IMR-90 (cell line): Measurements from ENCODE around the gene QDPR. TPM values are rescaled to one million over a fixed set of nuclear protein-coding genes. Genes with fewer than 3 reads are reported as not detected.

Source experiments
- ATAC-seq: fragments of 200-7000 bp; cut with Tn5 transposase; 2 replicates; pipeline ENCODE4 v1.9.1; 2020; ENCODE audit warnings: low read depth, mild to moderate bottlenecking, moderate library complexity
- BruUV-seq: library from RNA; stranded (reverse); fragments of 400-500 nt; replicated peaks from 2 replicates; lab custom pipeline; 2021; lab: Mats Ljungman, UMichigan
- CTCF ChIA-PET: fragments of 300-600 bp; formaldehyde crosslinking; extraction: SDS; loops from one replicate; lab custom pipeline; 2021; ENCODE audit warnings: antibody characterized with exemption; lab: Yijun Ruan, JAX
- POLR2A ChIA-PET: fragments of 300-600 bp; sonication (Branson Sonifier 250); formaldehyde crosslinking; loops from one replicate; lab custom pipeline; 2022; ENCODE audit warnings: antibody characterized with exemption; ENCODE audit not compliant: unreplicated experiment; lab: Charles Lee
- DNase-seq: peaks from one replicate; pipeline ENCODE4 v3.0.0; 2013
- H2AFZ ChIP-seq: replicated peaks from 2 replicates; pipeline ENCODE3; 2013; ENCODE audit warnings: low read length, mild to moderate bottlenecking; ENCODE audit not compliant: poor library complexity
- H2AK5ac ChIP-seq: 2 replicates; pipeline ENCODE4 v1.6.1; 2013; ENCODE audit warnings: low read depth, low read length, inconsistent platforms
- H2AK9ac ChIP-seq: replicated peaks from 2 replicates; pipeline ENCODE3; 2013; ENCODE audit warnings: mild to moderate bottlenecking, low read depth, low read length, moderate library complexity; ENCODE audit not compliant: poor library complexity
- H2BK120ac ChIP-seq: 2 replicates; pipeline ENCODE4 v1.6.1; 2013; ENCODE audit warnings: low read depth, low read length, inconsistent platforms
- H2BK15ac ChIP-seq: 3 replicates; pipeline ENCODE4 v1.6.1; 2013; ENCODE audit warnings: low read depth, low read length, inconsistent platforms
- H2BK20ac ChIP-seq: 2 replicates; pipeline ENCODE4 v1.6.1; 2013; ENCODE audit warnings: low read depth, mild to moderate bottlenecking, inconsistent platforms, low read length, moderate library complexity
- H2BK5ac ChIP-seq: 2 replicates; pipeline ENCODE4 v1.6.1; 2013; ENCODE audit warnings: mild to moderate bottlenecking, low read depth, low read length, inconsistent platforms; ENCODE audit not compliant: poor library complexity, severe bottlenecking
- H3K14ac ChIP-seq: replicated peaks from 2 replicates; pipeline ENCODE4 v1.6.1; 2013; ENCODE audit warnings: low read depth, low read length, inconsistent platforms
- H3K18ac ChIP-seq: 2 replicates; pipeline ENCODE4 v1.6.1; 2013; ENCODE audit warnings: low read depth, low read length, control low read depth
- H3K23ac ChIP-seq: 2 replicates; pipeline ENCODE4 v1.6.1; 2013; ENCODE audit warnings: low read depth, low read length, inconsistent platforms
- H3K27ac ChIP-seq: 2 replicates; pipeline ENCODE4 v1.5.1; 2013; ENCODE audit warnings: mild to moderate bottlenecking, control low read depth, low read length; ENCODE audit not compliant: insufficient read depth
- H3K27me3 ChIP-seq: 2 replicates; pipeline ENCODE4 v1.6.1; 2013; ENCODE audit warnings: low read length; ENCODE audit not compliant: control insufficient read depth, insufficient read depth
- H3K36me3 ChIP-seq: 2 replicates; pipeline ENCODE4 v1.6.1; 2013; ENCODE audit warnings: low read length, mixed read lengths; ENCODE audit not compliant: control insufficient read depth, insufficient read depth
- H3K4ac ChIP-seq: 2 replicates; pipeline ENCODE4 v1.6.1; 2013; ENCODE audit warnings: low read depth, low read length, inconsistent platforms
- H3K4me1 ChIP-seq: 2 replicates; pipeline ENCODE4 v1.6.1; 2013; ENCODE audit warnings: low read length, mixed read lengths; ENCODE audit not compliant: control insufficient read depth, insufficient read depth
- H3K4me2 ChIP-seq: 2 replicates; pipeline ENCODE4 v1.6.1; 2013; ENCODE audit warnings: low read depth, mild to moderate bottlenecking, control low read depth, low read length, moderate library complexity
- H3K4me3 ChIP-seq: 2 replicates; pipeline ENCODE4 v1.5.1; 2013; ENCODE audit warnings: low read depth, mild to moderate bottlenecking, control low read depth, low read length, moderate library complexity; ENCODE audit not compliant: insufficient read depth
- H3K56ac ChIP-seq: 2 replicates; pipeline ENCODE4 v1.6.1; 2013; ENCODE audit warnings: low read length, inconsistent platforms; ENCODE audit not compliant: insufficient read depth; ENCODE audit errors: extremely low read depth
- H3K79me1 ChIP-seq, 2 experiments: 2 replicates each; pipeline ENCODE4 v1.6.1; 2013; ENCODE audit warnings: low read length in 2 of 2, inconsistent platforms in 1 of 2, low read depth in 1 of 2
- H3K9ac ChIP-seq: 2 replicates; pipeline ENCODE4 v1.6.1; 2013; ENCODE audit warnings: low read depth, low read length, control low read depth
- H3K9me1 ChIP-seq: 2 replicates; pipeline ENCODE4 v1.6.1; 2013; ENCODE audit warnings: low read length, inconsistent platforms; ENCODE audit not compliant: insufficient read depth
- H3K9me3 ChIP-seq: 2 replicates; pipeline ENCODE4 v1.6.1; 2013; ENCODE audit warnings: low read length; ENCODE audit not compliant: control insufficient read depth, insufficient read depth
- H4K20me1 ChIP-seq: 2 replicates; pipeline ENCODE4 v1.6.1; 2013; ENCODE audit warnings: low read length, inconsistent platforms; ENCODE audit not compliant: insufficient read depth
- H4K5ac ChIP-seq: 2 replicates; pipeline ENCODE4 v1.6.1; 2013; ENCODE audit warnings: mild to moderate bottlenecking, low read depth, low read length, control low read depth
- H4K8ac ChIP-seq, 2 experiments: 2 replicates each; pipeline ENCODE4 v1.6.1; 2013; ENCODE audit warnings: low read depth in 2 of 2, low read length in 2 of 2, control low read depth in 1 of 2, inconsistent platforms in 1 of 2
- H4K91ac ChIP-seq: 2 replicates; pipeline ENCODE4 v1.6.1; 2013; ENCODE audit warnings: low read depth, low read length, inconsistent platforms; ENCODE audit not compliant: insufficient read depth
- BHLHE40 ChIP-seq: fragments of 150-350 bp; IDR thresholded peaks from 2 replicates; pipeline ENCODE4 v1.6.1; 2016; ENCODE audit warnings: mild to moderate bottlenecking, low read depth, low read length
- CEBPB ChIP-seq: IDR thresholded peaks from 2 replicates; pipeline ENCODE4 v1.6.1; 2012; ENCODE audit warnings: low read depth, low read length, improper control_type of control experiment
- CHD1 ChIP-seq: IDR thresholded peaks from 2 replicates; pipeline ENCODE4 v1.6.1; 2012; ENCODE audit warnings: low read depth, low read length, improper control_type of control experiment
- FOS ChIP-seq: fragments of 150-350 bp; IDR thresholded peaks from 2 replicates; pipeline ENCODE4 v1.6.1; 2016; ENCODE audit warnings: low read depth, low read length
- NFE2L2 ChIP-seq: fragments of 150-350 bp; IDR thresholded peaks from 2 replicates; pipeline ENCODE4 v1.6.1; 2016; ENCODE audit warnings: low read depth, mild to moderate bottlenecking, low read length
- RCOR1 ChIP-seq: IDR thresholded peaks from 2 replicates; pipeline ENCODE4 v1.6.1; 2012; ENCODE audit warnings: mild to moderate bottlenecking, low read length, improper control_type of control experiment; ENCODE audit not compliant: insufficient replicate concordance
- SMC3 ChIP-seq: fragments of 150-350 bp; IDR thresholded peaks from 2 replicates; pipeline ENCODE4 v1.6.1; 2016; ENCODE audit warnings: low read depth, mild to moderate bottlenecking, antibody characterized with exemption, low read length, moderate library complexity
- WGBS, 2 experiments: methylation state at CpG; one replicate each; pipeline versions ENCODE4 v1.1.5 to v1.1.7; 2013; ENCODE audit warnings: missing lambda C conversion rate in 2 of 2; ENCODE audit not compliant: insufficient read length in 1 of 2; ENCODE audit errors: extremely low coverage in 2 of 2; 5-methylcytosine and 5-hydroxymethylcytosine counted together
- dilution Hi-C: fragments of 300-500 bp; cut with HindIII; formaldehyde crosslinking; loops from one replicate; pipeline ENCODE4 v1.14.3; 2018; ENCODE audit warnings: low sequenced_read_pairs; ENCODE audit not compliant: unreplicated experiment
- in situ Hi-C: fragments of 300-500 bp; cut with MboI; formaldehyde crosslinking; loops from 3 replicates; pipeline ENCODE4 v1.14.3; 2019; ENCODE audit warnings: low sequenced_read_pairs, inconsistent platforms, mixed read lengths
- intact Hi-C: fragments of 100-400 bp; cut with micrococcal nuclease; formaldehyde crosslinking; loops from 2 replicates; pipeline ENCODE4 v1.10.0; 2022
- polyA plus RNA-seq, 3 experiments: library from polyadenylated mRNA; depleted of rRNA; stranded (reverse); fragments of >200 nt; gene quantifications; 2 replicates each; pipeline ENCODE4 v1.2.3, GENCODE V29; 2012; ENCODE audit warnings: low replicate concordance in 1 of 3
- total RNA-seq: library from RNA; depleted of rRNA; stranded (reverse); fragments of >200 nt; gene quantifications from 2 replicates; pipeline ENCODE4 v1.2.3, GENCODE V29; 2012
- TF ChIP-seq, protein P1 (sequence below): conservative IDR thresholded peaks from 2 replicates; pipeline ENCODE4 v1.5.1; 2012; ENCODE audit warnings: mild to moderate bottlenecking, low read depth, low read length, improper control_type of control experiment

The QDPR gene
- total and polyA plus RNA-seq, 2 of the 4 experiments (the other 2 are of a cell fraction), result 10.4 to 31.1 TPM

DNA sequence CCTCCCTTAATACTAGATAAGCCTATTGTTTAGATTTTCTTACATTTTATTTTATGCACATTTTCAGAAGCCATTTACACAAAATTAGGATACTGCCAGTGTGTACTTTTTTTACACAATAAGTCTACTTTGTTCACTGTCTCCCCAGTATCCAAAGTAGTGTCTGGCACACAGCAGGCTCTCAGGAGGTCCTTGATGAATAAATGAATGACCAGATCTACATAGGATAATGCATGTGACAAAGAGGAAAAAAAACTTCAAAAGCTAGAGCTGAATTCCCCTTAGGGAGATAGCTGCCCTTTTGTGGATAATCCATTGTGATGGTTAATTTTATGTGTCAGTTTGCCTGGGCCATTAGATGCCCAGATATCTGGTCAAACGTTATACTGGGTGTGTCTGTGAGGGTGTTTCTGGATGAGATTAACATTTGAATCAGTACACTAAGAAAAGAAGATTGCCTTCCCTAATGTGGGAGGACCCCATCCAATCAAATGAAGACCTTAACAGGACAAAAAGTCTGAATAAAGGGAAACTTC is 61.6 kb downstream of the QDPR start:
- no peak for DNase-seq
- Histone ChIP-seq H3K4me2 (no peak overlapping the region), H4K8ac (no peak overlapping the region), H3K9me1 (no peaks in the 10 kb centered on the region), H4K5ac (no peak overlapping the region), H3K14ac (no peak overlapping the region), H3K23ac (no peak overlapping the region), H3K4ac (no peak overlapping the region), H3K36me3 (no peaks in the 10 kb centered on the region), H2AK9ac (no peak overlapping the region), H3K27me3 (peaks cover 2% of the 10 kb centered on the region; the same call in 1 of the 2 replicates), H2BK5ac (no peak overlapping the region), H3K9ac (no peak overlapping the region), H2BK120ac (no peak overlapping the region), H2BK15ac (no peak overlapping the region), H2BK20ac (no peak overlapping the region), H3K4me3 (no peak overlapping the region), H2AFZ (no peak overlapping the region), H3K27ac (no peak overlapping the region), H3K18ac (no peak overlapping the region), H3K79me1 (no peaks in the 10 kb centered on the region), H4K20me1 (no peaks in the 10 kb centered on the region), H3K4me1 (0 out of 2 replicates have a peak, but pooled peaks cover 3% of the 10 kb centered on the region), H3K9me3 (no peaks in the 10 kb centered on the region; the same call in 1 of the 2 replicates), H3K56ac (no peak overlapping the region), H4K91ac (no peak overlapping the region), H2AK5ac (no peak overlapping the region)
- POLR2A ChIA-PET, result no interaction called here
- in situ Hi-C loops (loop anchor here (25.0 kb wide), 1 partner anchor 663 kb away; no protein-coding TSS in a partner anchor), intact Hi-C loops (no loop called here), dilution Hi-C loops (no loop called here)
- CTCF ChIA-PET, result interaction anchor here (0.9 kb wide), 1 partner anchor 19 kb away, joined by 3 read pairs; no protein-coding TSS in a partner anchor
- no TSS peak for BruUV-seq
- no CpG with 5 or more reads among the region's 1 CpG for WGBS, 2 experiments
- no peak for ATAC-seq
- TF ChIP-seq CHD1 (no peak), RCOR1 (no peak), SMC3 (no peak), BHLHE40 (no peak), NFE2L2 (no peak), CEBPB (no peak), FOS (no peak)
- TF ChIP-seq, protein P1, sequence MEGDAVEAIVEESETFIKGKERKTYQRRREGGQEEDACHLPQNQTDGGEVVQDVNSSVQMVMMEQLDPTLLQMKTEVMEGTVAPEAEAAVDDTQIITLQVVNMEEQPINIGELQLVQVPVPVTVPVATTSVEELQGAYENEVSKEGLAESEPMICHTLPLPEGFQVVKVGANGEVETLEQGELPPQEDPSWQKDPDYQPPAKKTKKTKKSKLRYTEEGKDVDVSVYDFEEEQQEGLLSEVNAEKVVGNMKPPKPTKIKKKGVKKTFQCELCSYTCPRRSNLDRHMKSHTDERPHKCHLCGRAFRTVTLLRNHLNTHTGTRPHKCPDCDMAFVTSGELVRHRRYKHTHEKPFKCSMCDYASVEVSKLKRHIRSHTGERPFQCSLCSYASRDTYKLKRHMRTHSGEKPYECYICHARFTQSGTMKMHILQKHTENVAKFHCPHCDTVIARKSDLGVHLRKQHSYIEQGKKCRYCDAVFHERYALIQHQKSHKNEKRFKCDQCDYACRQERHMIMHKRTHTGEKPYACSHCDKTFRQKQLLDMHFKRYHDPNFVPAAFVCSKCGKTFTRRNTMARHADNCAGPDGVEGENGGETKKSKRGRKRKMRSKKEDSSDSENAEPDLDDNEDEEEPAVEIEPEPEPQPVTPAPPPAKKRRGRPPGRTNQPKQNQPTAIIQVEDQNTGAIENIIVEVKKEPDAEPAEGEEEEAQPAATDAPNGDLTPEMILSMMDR, result no peak
